Spleen (tissue), 7 donors: ENCODE data around the gene ATF1.

Experiments used
- POLR2A ChIP-seq, 3 donors: fragments of 450-650 bp; IDR thresholded peaks; one replicate each; pipeline ENCODE4 v1.5.1; 2017; ENCODE audit warnings: antibody characterized with exemption in 3 of 3, mild to moderate bottlenecking in 1 of 3
- POLR2AphosphoS5 ChIP-seq, 3 donors: sonication (generic); formaldehyde crosslinking; IDR thresholded peaks; one replicate each; pipeline ENCODE4 v1.5.1; 2017; ENCODE audit warnings: antibody characterized with exemption in 3 of 3
- TF ChIP-seq, protein P1 (sequence below), 11 experiments: fragments of 200-600 bp in 7 of 11; fragments of 450-650 bp in 4 of 11; sonication (generic) in 4 of 11; IDR thresholded peaks in 8 of 11; conservative IDR thresholded peaks in 3 of 11; 1 replicate in 7 of 11; 2 replicates in 4 of 11; pipeline versions ENCODE4 v1.4.0 to v1.8.0; 2016 to 2021; ENCODE audit warnings: antibody characterized with exemption in 11 of 11, inconsistent platforms in 4 of 11, mild to moderate bottlenecking in 1 of 11
- donor health status: DM: no; HTN: no; CAD: no; lungs with moderate emphysema.
- donor health status: DM: no; HTN: no; CAD: no.
- donor health status: DM: no; HTN: no; CAD: no.

DNA sequence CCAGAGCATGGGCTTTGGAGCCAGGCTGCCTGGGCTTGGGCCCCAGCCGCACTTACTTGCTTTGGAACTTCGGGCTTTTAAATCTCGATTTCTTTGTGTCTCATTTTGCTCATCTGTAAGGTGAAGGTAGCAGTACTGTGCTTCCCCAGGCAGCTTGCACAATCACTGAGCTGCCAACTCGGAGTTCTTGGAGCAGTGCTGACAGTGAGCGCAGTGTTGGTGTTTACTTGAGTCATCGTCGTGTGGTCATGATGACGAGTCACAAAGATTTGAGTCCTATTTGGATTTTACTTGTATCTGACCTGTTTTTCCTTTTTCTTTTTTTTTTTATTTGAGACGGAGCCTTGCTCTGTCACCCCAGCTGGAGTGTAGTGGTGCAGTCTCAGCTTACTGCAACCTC lies 31.3 kb upstream of the ATF1 start:
- TF ChIP-seq, protein P1, sequence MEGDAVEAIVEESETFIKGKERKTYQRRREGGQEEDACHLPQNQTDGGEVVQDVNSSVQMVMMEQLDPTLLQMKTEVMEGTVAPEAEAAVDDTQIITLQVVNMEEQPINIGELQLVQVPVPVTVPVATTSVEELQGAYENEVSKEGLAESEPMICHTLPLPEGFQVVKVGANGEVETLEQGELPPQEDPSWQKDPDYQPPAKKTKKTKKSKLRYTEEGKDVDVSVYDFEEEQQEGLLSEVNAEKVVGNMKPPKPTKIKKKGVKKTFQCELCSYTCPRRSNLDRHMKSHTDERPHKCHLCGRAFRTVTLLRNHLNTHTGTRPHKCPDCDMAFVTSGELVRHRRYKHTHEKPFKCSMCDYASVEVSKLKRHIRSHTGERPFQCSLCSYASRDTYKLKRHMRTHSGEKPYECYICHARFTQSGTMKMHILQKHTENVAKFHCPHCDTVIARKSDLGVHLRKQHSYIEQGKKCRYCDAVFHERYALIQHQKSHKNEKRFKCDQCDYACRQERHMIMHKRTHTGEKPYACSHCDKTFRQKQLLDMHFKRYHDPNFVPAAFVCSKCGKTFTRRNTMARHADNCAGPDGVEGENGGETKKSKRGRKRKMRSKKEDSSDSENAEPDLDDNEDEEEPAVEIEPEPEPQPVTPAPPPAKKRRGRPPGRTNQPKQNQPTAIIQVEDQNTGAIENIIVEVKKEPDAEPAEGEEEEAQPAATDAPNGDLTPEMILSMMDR (IDR thresholded peaks at IDR 0.05 in 8 of 11, conservative IDR thresholded peaks at IDR 0.05 in 3 of 11): no peak
- TF ChIP-seq POLR2A (IDR thresholded peaks at IDR 0.05) (no peak), POLR2AphosphoS5 (IDR thresholded peaks at IDR 0.05) (no peak)
